CD4-positive, alpha-beta T cell treated with Interleukin-6 at 100 ng/mL for 8 hours (primary cell): ENCODE measurements around the gene MIPEP.
A peak's percentile ranks its signal among the peaks of the same experiment; 100 is the strongest.

Experiments
- DNase-seq: peaks from one replicate; pipeline ENCODE4 v3.0.0-alpha.2; 2020; ENCODE audit warnings: mixed read lengths, low spot score

Gene MIPEP

DNA sequence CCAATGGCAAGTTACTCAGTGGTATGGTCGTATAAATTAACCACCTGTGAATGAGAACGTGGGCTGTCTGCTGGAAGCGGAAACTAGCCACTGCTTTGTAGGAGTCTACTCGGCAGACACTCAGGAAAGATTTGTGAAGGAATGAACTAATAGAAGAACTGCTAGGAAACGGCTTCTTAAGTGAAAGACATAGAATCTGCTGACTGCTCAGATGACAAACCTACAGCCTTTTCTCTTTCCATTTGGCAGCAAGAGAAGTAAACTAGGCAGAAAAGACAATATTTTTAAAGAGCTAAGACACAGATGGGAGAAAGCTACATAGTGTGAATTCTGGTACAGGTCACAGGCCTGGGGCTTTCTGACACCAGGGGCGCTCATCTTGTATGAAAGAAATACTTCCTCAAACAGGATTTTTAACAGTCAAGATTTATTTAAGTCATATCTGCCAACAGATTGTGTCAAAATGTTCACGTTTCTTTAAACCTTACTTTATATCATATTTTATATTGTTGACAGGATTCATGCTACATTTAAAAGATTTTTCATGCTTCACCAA is 78.4 kb downstream of the MIPEP start:
- DNase-seq: no peak

DNA sequence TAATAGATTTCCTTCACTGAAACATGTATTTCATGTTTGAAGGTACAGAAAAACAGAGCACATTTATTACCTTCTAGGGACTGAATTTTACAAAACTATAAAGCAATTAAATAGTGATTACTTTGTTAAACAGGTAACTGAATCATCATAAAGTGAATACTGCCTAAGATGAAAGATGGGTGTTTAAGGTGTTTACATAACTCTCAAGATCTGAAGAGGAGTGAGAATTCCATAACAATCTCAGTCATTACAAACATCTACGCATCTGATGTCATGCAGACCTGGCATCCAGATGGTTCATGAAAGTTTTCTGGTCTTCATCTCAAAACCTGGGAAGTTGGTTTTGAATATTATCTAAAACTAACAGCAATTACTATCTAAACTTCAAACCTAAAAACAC is 80.4 kb downstream of the MIPEP start:
- DNase-seq: no peak

DNA sequence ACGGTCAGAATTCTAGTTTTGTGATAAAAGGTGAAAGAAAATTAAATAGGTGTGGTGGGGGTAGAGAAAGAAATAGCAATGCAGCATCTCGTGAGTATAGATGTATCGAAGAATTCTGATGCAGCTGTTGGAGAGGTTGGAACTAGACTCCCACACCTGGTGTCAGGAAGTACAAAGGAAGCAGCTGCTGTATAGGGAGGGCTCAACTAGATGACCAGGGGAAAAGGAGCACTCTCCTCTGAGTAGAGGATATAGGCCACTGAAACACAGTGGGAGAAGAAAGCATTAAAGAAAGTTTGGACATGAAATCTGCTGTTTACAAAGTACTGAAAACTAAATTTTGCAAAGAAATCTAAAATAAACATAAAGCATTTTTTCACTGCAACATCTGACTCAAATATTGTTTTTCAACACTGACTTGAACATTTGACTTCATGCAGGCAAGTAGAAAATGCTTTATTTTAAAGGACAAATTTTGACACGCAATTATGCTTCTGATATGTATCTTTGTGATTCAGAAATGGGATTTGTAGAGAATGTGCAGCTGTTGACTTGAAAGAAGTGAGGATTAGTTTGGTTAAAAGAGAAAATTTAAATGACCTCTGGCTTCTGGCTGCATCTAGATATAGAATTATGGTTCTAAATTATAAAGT is 82.2 kb downstream of the MIPEP start:
- DNase-seq: no peak

DNA sequence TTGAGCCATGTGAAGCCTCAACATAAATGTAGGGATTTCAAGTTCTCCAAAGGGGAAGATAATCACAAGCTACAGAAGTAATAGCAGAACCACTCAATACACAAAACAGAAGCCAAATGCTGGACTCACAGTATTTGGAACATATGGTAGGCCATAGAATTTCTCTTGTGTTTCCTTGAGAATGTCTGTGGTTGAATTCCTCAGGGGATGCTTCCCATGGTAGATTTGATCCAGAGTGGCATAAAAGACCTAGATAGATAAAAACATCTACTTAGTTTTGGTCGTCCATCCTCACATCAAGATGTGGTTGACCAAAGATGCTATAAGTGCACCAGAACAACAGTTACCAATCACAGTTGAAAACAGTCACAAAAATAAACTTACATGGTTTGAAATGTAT is 83.4 kb downstream of the MIPEP start:
- no peak for DNase-seq

GRCh38 chr13:23805122-23805521 is 84.1 kb downstream of the MIPEP start:
- DNase-seq: no peak

DNA sequence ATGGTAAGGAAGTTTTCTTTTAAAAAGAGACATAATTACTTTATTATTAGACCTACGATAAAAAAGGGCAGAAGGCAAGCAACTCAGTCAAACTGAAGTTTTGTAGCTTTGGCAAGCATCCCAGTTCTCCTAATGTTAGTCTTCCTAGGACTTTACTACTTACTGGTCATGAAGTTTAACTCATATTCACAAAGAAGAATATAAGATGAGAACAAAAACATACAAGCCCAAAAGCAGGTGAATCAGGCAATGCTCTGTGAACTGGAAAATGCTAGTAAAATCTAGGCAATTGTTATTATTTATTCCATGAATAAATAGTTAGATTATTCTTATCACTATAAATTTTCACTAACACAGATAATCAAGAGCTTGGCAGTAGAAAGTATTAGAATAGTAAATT is 85.0 kb downstream of the MIPEP start:
- no peak for DNase-seq

GRCh38 chr13:23801141-23801540 is 88.1 kb downstream of the MIPEP start:
- no peak for DNase-seq

DNA sequence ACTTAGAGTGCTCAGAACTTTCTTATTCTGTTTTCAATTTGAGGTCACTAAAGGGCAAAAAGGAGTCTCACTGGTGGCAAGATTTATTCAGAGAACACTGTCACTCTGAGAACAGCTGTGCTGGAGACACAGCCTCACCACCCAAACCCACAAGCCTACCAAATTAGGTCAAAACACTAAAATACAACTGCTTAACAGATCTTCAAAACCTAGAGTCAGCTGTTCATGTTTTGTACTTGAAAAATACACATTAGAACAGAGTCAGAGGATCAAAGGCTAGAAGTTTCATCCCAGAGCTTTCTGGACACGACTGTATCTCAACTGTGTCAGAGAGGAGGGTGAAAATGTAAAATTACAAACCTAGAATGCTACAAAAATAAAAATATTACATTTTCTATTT is 89.3 kb downstream of the MIPEP start:
- DNase-seq: peak; percentile 16

GRCh38 chr13:23797276-23797903 is 91.8 kb downstream of the MIPEP start:
- no peak for DNase-seq

DNA sequence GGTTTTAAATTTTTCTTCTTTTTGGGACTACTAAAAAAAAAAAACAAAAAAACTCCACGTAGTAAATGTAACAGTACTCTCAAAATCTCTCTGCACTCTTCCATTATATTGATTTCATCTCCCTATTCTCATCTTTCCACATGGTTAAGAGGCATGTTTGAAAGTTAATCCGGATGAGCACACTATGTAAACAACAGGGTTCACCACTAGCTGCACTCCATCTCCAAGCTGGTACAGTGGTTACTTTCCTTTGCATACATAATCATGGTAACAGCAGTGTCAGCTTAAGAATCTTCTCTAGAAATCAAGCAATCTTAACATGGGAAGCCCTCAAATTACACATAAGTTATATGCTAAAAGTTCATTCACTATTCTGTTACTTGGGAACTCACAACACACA is 92.6 kb downstream of the MIPEP start:
- DNase-seq: no peak

GRCh38 chr13:23794267-23795161 is 94.7 kb downstream of the MIPEP start:
- DNase-seq: no peak

DNA sequence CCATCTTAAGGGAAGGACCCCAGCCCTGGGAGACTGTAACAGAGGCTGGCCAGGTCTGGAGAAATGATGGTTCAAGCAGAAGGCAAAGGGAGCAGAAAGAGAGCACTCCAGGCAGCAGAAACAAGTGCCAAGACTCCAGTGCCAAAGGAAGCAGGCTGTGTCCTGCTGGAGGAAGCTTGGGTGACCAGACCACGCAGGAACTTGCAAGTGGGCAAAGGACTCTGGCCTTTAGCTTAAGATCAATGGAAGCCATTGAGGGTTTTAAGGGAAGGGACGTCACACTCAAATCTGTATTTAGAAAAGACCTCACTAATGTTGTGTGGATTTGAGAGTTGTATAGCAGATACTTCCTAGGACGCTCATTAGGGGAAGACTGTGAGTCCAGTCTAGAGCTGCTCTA is 95.5 kb downstream of the MIPEP start:
- no peak for DNase-seq

DNA sequence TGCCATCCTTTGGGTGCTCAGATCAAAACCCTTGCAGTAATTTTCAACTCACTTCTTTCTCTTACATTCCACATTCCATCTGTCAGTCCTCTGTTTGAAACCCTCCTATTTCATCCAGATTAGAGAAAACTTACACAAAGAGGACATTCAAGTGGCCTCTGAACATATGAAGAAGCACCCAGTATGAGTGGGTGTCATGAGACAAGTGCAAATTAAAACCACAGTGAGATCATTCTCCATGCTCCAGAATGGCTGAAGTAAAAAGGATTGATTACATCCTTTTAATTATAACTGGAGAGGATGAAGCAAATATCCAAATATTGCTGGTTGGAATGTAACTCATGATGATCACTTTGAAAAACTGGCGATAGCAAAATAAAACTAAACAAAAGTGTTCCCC is 96.5 kb downstream of the MIPEP start:
- DNase-seq: no peak

DNA sequence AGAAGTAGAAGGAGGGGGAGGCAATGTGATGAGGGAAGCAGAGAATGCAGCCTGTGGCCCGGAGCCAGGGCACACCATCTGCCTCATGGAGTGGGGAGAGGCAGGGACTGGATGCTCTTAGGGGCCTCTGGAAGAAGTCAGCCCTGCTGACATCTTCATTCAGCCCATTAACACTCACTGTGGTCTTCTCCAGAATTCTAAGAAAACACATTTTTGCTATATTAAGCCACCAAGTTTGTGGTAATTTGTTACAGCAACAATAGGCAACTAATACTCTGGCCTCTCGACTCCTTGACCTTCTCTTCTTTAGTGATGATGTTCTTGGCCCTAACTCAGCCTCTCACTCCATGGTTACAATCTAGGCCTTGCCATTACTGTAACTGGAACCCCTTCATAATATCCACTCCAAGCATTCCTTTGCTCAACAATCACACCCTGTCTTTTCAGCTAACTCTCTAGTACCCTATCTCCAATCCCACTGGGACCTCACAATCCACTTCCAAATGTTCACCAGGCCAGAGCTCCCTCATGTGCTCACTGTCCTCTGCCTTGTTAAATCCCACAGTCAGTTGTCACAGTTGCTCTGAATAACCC is 98.5 kb downstream of the MIPEP start:
- no peak for DNase-seq

DNA sequence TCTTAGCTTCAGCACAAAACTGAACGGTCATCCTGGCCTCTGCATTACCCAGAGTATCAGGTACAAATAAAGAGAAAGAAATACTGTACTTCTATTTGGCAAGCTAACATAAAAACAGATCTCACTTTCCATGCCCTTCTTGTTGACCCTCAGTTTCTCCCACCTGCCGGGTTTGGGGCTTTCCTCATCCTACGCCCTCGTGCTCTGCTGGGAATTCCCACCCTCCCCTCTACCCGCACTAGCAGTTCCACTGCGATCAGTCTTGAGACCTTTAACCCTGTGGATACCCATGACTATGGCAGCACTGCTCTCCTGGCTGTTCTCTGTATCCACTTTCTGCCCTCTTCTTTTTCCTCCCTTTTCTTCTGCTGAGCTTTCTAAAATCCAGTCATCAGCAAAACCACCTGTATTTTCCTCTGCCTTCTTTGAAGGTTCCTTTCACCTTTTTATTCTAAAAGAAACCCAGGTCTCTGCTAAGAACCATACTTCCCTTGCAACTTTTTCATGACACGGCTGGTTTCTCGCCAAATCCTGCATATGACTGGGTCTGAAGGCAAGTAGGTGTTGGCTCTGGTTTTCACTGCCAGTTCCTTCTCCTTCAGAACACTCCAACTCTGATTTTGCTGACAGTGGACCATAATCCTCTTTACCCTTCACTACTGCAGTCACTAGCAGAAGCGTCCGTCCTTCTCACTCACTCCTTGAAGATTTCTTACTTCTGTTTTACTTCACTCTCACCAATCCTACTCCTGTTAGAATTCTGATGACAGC is 99.4 kb downstream of the MIPEP start:
- no peak for DNase-seq

DNA sequence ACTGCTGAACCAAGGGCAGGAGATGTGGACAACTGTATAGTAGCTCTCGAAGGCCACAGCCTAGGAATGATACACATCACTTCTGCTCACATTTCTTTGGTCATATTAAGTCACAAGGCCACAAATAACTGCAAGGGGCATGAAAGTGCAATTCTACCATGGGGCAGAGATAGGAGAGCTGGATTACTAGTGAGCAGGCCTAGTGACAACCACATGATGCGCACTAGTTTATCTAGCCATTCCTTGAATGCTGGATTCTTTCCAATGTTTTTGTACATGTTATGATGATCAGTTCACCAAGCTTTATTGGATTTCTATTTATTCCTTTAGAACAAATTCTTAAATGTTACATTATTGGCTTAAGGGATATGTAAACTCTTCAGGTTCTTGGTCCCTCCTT is 100.7 kb downstream of the MIPEP start:
- DNase-seq: no peak

DNA sequence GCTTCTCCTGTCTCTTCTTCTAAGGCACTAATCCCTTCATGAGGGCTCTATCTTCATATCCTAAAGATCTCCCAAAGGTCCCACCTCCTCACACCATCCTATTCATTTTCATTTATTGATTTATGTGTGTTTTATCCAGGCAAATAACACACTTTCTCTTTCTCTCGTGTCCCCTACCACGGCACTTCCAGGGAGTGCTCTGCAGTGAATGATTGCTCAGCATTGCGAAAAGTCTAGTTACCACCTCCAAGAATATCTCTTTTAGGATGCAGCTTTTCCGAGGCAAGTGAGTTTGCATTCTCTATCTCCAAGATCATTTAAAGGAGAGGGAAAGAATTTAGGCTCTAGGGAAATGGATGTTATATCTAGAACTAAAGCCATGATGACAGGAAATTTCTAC is 101.7 kb downstream of the MIPEP start:
- DNase-seq: no peak

- no peak for DNase-seq
Measured at GRCh38 chr13:23786607-23787006, 102.6 kb downstream of the MIPEP start.

- DNase-seq: no peak
Measured at GRCh38 chr13:23778879-23779278, 110.3 kb downstream of the MIPEP start.

GRCh38 chr13:23778002-23778652 is 111.1 kb downstream of the MIPEP start:
- no peak for DNase-seq

DNA sequence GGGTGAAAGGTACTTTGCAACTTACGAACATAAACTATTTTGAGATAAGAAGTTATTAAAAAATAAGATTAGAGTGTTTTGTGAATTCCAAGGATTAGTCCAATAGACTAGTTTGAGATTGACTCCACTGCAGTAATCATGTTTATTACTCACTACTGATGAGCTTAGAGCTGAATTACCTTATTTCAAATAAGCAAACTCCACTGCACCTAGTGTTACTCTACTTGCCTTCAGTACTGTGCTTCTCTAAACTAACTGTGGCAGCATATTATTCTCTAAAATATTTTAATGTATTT is 111.7 kb downstream of the MIPEP start:
- no peak for DNase-seq
